Keratinocyte (primary cell): ENCODE measurements around the gene BCL6B. TPM values are rescaled to one million over a fixed set of nuclear protein-coding genes. Genes with fewer than 3 reads are reported as not detected.

Source experiments
- DNase-seq: peaks from one replicate; pipeline ENCODE4 v3.0.0-alpha.2; 2011; ENCODE audit warnings: low read depth, missing footprints, low spot score
- FAIRE-seq: peaks from 2 replicates; lab custom pipeline; 2011; peaks lifted over from hg19 to GRCh38; lab: Jason Lieb, UNC
- H2AFZ ChIP-seq: 2 replicates; pipeline ENCODE4 v1.6.0; 2012; ENCODE audit warnings: low read length, control low read depth, inconsistent platforms; ENCODE audit not compliant: control insufficient read depth
- H3K27ac ChIP-seq: 2 replicates; pipeline ENCODE4 v1.5.1; 2011; ENCODE audit warnings: low read length; ENCODE audit not compliant: control insufficient read depth, insufficient read depth
- H3K27me3 ChIP-seq: 3 replicates; pipeline ENCODE4 v1.6.0; 2011; ENCODE audit warnings: low read length; ENCODE audit not compliant: control insufficient read depth, insufficient read depth; ENCODE audit errors: extremely low read depth
- H3K36me3 ChIP-seq, 2 experiments: 2 replicates in 1 of 2; 3 replicates in 1 of 2; pipeline ENCODE4 v1.5.1; 2011; ENCODE audit warnings: low read length in 2 of 2, mild to moderate bottlenecking in 1 of 2; ENCODE audit not compliant: control insufficient read depth in 2 of 2, insufficient read depth in 2 of 2; ENCODE audit errors: extremely low read depth in 1 of 2
- H3K4me1 ChIP-seq: 3 replicates; pipeline ENCODE4 v1.5.1; 2011; ENCODE audit warnings: low read length; ENCODE audit not compliant: control insufficient read depth, insufficient read depth; ENCODE audit errors: extremely low read depth
- H3K4me2 ChIP-seq: 3 replicates; pipeline ENCODE4 v1.6.0; 2011; ENCODE audit warnings: low read depth, low read length; ENCODE audit not compliant: control insufficient read depth, insufficient read depth; ENCODE audit errors: extremely low read depth
- H3K4me3 ChIP-seq, 3 experiments: fragments of 200-600 bp in 1 of 3; sonication (generic) in 1 of 3; 2 replicates in 2 of 3; 3 replicates in 1 of 3; pipeline ENCODE4 v1.5.1; 2011 to 2016; ENCODE audit warnings: low read length in 3 of 3, mild to moderate bottlenecking in 3 of 3, control low read depth in 2 of 3, inconsistent platforms in 1 of 3, low read depth in 1 of 3, mixed read lengths in 1 of 3, mixed run types in 1 of 3, moderate library complexity in 1 of 3; ENCODE audit not compliant: control insufficient read depth in 2 of 3, insufficient read depth in 2 of 3; ENCODE audit errors: extremely low read depth in 1 of 3
- H3K79me2 ChIP-seq: 2 replicates; pipeline ENCODE4 v1.6.0; 2012; ENCODE audit warnings: low read length; ENCODE audit not compliant: control insufficient read depth, insufficient read depth
- H3K9ac ChIP-seq: 3 replicates; pipeline ENCODE4 v1.6.0; 2011; ENCODE audit warnings: low read length; ENCODE audit not compliant: control insufficient read depth, insufficient read depth; ENCODE audit errors: extremely low read depth
- H3K9me1 ChIP-seq: 3 replicates; pipeline ENCODE4 v1.6.0; 2011; ENCODE audit warnings: low read length; ENCODE audit not compliant: control insufficient read depth, insufficient read depth; ENCODE audit errors: extremely low read depth
- H3K9me3 ChIP-seq: 2 replicates; pipeline ENCODE4 v1.5.1; 2012; ENCODE audit warnings: low read depth, low read length; ENCODE audit not compliant: control insufficient read depth
- H4K20me1 ChIP-seq: 3 replicates; pipeline ENCODE4 v1.6.0; 2011; ENCODE audit warnings: low read length; ENCODE audit not compliant: control insufficient read depth, insufficient read depth; ENCODE audit errors: extremely low read depth
- EZH2 ChIP-seq: IDR thresholded peaks from one replicate; pipeline ENCODE4 v1.6.1; 2012; ENCODE audit warnings: inconsistent platforms, mild to moderate bottlenecking, low read length, moderate library complexity
- dilution Hi-C: fragments of 300-500 bp; cut with MboI; formaldehyde crosslinking; loops from one replicate; pipeline ENCODE4 v1.7.0; 2020; ENCODE audit warnings: low sequenced_read_pairs; ENCODE audit not compliant: extremely low pct_ligation_motif_present
- polyA plus RNA-seq, 5 experiments: library from polyadenylated mRNA; depleted of rRNA in 3 of 5; stranded (reverse) in 3 of 5; stranded (forward) in 1 of 5; unstranded in 1 of 5; fragments of >200 nt; gene quantifications; 1 replicate in 1 of 5; 2 replicates in 3 of 5; 3 replicates in 1 of 5; pipeline versions ENCODE4 v1.2.1 to v1.2.3, GENCODE V29; 2011 to 2012; ENCODE audit warnings: missing spikeins in 2 of 5, low read depth in 1 of 5, low replicate concordance in 1 of 5
- TF ChIP-seq, protein P1 (sequence below), 3 experiments: IDR thresholded peaks in 1 of 3; conservative IDR thresholded peaks in 1 of 3; optimal IDR thresholded peaks in 1 of 3; 2 replicates in 2 of 3; 3 replicates in 1 of 3; pipeline versions ENCODE3 to v1.5.1; 2011; ENCODE audit warnings: low read length in 3 of 3, mild to moderate bottlenecking in 3 of 3, moderate library complexity in 2 of 3, control low read depth in 1 of 3, inconsistent platforms in 1 of 3; ENCODE audit not compliant: insufficient read depth in 2 of 3; ENCODE audit errors: extremely low read depth in 1 of 3

Gene BCL6B
- polyA plus RNA-seq, 1 donor (not counting 4 experiments of a cell fraction or from before 2014, with no cell fraction given): not detected

DNA sequence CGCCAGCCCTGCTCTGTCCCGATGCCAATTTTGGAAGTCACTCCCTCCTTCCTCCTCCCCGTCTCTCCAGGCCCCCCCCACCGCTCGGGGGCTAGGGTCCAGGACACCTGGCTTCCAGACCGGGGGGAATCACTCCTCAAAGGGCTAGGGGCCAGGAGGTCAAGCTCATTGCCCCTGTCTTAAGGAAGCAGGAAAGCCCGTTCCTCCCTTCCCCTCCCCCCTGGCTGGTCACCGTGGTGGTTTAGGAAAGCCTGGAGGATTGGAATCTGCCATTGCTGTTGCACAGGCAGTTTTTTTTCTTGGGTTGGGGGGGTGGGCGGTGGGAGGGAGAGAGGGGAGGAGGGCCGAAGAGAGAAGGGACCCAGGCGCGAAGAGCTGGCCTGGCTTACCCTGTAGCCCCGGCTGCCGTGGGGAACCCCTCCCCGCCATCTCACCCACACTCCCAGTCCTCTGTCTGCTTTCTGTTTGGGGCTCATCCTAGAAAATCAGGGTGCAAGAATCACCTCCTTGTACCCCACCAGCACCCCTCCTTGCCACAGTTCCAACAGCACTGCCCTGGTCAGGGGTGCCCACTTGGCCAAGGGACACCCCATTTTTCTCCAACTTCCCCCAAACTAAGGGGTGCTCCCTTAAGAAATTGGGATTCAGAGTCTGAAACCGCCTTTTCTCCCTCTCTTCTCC is 2.9 kb upstream of the BCL6B start:
- Histone ChIP-seq H3K9ac (peak overlapping the region; percentile 66), H3K36me3 (peaks cover 4 to 5% of the 10 kb centered on the region in 2 experiments), H3K27ac (peak overlapping the region; percentile 31), H3K9me3 (no peaks in the 10 kb centered on the region), H3K4me2 (peak overlapping the region; percentile 82), H4K20me1 (no peaks in the 10 kb centered on the region), H3K4me3 (peak overlapping the region; percentile 23 to 55 (median 37)), H2AFZ (peak overlapping the region; percentile 84), H3K79me2 (no peaks in the 10 kb centered on the region), H3K9me1 (peaks cover 2% of the 10 kb centered on the region), H3K4me1 (peaks cover 10% of the 10 kb centered on the region), H3K27me3 (peaks cover 12% of the 10 kb centered on the region)
- FAIRE-seq: no peak
- no peak for TF ChIP-seq EZH2
- TF ChIP-seq, protein P1, sequence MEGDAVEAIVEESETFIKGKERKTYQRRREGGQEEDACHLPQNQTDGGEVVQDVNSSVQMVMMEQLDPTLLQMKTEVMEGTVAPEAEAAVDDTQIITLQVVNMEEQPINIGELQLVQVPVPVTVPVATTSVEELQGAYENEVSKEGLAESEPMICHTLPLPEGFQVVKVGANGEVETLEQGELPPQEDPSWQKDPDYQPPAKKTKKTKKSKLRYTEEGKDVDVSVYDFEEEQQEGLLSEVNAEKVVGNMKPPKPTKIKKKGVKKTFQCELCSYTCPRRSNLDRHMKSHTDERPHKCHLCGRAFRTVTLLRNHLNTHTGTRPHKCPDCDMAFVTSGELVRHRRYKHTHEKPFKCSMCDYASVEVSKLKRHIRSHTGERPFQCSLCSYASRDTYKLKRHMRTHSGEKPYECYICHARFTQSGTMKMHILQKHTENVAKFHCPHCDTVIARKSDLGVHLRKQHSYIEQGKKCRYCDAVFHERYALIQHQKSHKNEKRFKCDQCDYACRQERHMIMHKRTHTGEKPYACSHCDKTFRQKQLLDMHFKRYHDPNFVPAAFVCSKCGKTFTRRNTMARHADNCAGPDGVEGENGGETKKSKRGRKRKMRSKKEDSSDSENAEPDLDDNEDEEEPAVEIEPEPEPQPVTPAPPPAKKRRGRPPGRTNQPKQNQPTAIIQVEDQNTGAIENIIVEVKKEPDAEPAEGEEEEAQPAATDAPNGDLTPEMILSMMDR (optimal IDR thresholded peaks at IDR 0.05 in 1 of 3, IDR thresholded peaks at IDR 0.05 in 1 of 3, conservative IDR thresholded peaks at IDR 0.05 in 1 of 3; ENCODE audit: extremely low read depth in 1 of 3, insufficient read depth in 2 of 3, low read length in 3 of 3): no peak
- DNase-seq: no peak
- dilution Hi-C loops: no loop called here

DNA sequence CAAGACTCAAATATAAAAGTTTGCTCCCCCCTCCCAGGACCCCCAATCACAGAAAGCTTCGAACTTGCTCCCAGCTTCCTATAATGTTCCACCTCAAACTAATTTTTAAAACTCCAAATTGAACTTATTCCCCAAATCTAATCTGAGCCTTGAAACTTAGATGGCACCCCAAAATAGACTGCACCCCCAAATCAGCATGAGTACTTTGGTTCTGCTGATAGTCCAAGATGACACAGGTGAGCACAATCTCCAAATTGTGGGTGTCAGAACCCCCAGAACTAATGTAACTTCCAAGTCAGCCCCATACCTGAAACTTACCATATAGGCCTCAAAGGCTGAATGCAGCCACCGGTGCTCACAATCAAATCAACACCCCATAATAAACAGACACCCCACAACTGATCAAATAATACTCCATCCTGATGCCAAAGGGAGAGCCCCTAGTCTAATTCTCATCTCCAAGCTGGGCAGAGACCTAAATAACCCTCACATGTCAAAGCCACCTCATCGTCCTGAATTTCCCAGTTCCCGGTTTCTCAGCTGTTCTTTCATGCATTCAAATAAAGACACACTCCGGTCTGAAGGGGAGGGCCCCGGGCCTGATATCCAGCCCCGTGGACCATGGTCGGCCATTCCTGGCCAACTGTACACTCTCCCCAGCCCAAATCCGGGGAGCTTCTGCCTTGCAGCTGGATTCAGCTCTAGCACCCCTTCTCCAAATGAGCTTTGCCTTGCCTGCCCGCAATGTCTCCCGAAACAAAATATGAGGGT is 1.8 kb upstream of the BCL6B start:
- H3K27me3 ChIP-seq: peaks cover 12% of the 10 kb centered on the region
- peaks cover 2% of the 10 kb centered on the region for H3K4me1 ChIP-seq
- H2AFZ ChIP-seq: no peak overlapping the region
- H3K27ac ChIP-seq: no peak overlapping the region
- DNase-seq: no peak
- peaks cover 4 to 5% of the 10 kb centered on the region in 2 experiments for H3K36me3 ChIP-seq
- FAIRE-seq: no peak
- H4K20me1 ChIP-seq: no peaks in the 10 kb centered on the region
- TF ChIP-seq EZH2: no peak
- TF ChIP-seq, protein P1 (optimal IDR thresholded peaks at IDR 0.05 in 1 of 3, IDR thresholded peaks at IDR 0.05 in 1 of 3, conservative IDR thresholded peaks at IDR 0.05 in 1 of 3; ENCODE audit: extremely low read depth in 1 of 3, insufficient read depth in 2 of 3, low read length in 3 of 3): no peak
- no peak overlapping the region for H3K4me3 ChIP-seq
- H3K4me2 ChIP-seq: no peak overlapping the region
- H3K9ac ChIP-seq: no peak overlapping the region
- H3K79me2 ChIP-seq: no peaks in the 10 kb centered on the region
- dilution Hi-C loops: no loop called here
- no peaks in the 10 kb centered on the region for H3K9me3 ChIP-seq
- no peaks in the 10 kb centered on the region for H3K9me1 ChIP-seq
